Measurements from ENCODE around the gene HSPBAP1. TPM values are rescaled to one million over a fixed set of nuclear protein-coding genes. Genes with fewer than 3 reads are reported as not detected.
A peak's percentile ranks its signal among the peaks of the same experiment; 100 is the strongest.

Gene HSPBAP1, protein sequence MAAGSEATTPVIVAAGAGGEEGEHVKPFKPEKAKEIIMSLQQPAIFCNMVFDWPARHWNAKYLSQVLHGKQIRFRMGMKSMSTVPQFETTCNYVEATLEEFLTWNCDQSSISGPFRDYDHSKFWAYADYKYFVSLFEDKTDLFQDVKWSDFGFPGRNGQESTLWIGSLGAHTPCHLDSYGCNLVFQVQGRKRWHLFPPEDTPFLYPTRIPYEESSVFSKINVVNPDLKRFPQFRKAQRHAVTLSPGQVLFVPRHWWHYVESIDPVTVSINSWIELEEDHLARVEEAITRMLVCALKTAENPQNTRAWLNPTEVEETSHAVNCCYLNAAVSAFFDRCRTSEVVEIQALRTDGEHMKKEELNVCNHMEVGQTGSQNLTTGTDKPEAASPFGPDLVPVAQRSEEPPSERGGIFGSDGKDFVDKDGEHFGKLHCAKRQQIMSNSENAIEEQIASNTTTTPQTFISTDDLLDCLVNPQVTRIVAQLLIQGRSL
- 12.5 TPM for total RNA-seq
- 8.3 TPM for polyA plus RNA-seq (ENCODE audit: insufficient read depth, low read depth, low replicate concordance)
- long read RNA-seq, donor 1, result 0 reads
- long read RNA-seq, donor 2, partial matches to known transcripts, result 15 of 18 reads
- long read RNA-seq, donor 2, other reads (novel, unspliced or antisense), result 0 of 18 reads
- long read RNA-seq, donor 3, partial matches to known transcripts, result 0 of 3 reads
- long read RNA-seq, donor 3, other reads (novel, unspliced or antisense), result 0 of 3 reads
- long read RNA-seq, donor 4, partial matches to known transcripts, result 0 of 1 reads
- long read RNA-seq, donor 4, other reads (novel, unspliced or antisense), result 0 of 1 reads
- long read RNA-seq, donor 5, result 0 reads
- long read RNA-seq, donor 6, partial matches to known transcripts, result 0 of 3 reads
- long read RNA-seq, donor 6, other reads (novel, unspliced or antisense), result 0 of 3 reads
- long read RNA-seq, donor 7, transcript HSPBAP1-201 (8 exons, 1,953 nt), result major isoform, 10 of 16 reads
- long read RNA-seq, donor 7, partial matches to known transcripts, result 0 of 16 reads
- long read RNA-seq, donor 7, other reads (novel, unspliced or antisense), result 5 of 16 reads
- long read RNA-seq, donor 8, partial matches to known transcripts, result 0 of 3 reads
- long read RNA-seq, donor 8, other reads (novel, unspliced or antisense), result 0 of 3 reads
- long read RNA-seq, donor 9, result 0 reads
- long read RNA-seq, donor 10, partial matches to known transcripts, result 0 of 2 reads
- long read RNA-seq, donor 10, other reads (novel, unspliced or antisense), result 0 of 2 reads

DNA sequence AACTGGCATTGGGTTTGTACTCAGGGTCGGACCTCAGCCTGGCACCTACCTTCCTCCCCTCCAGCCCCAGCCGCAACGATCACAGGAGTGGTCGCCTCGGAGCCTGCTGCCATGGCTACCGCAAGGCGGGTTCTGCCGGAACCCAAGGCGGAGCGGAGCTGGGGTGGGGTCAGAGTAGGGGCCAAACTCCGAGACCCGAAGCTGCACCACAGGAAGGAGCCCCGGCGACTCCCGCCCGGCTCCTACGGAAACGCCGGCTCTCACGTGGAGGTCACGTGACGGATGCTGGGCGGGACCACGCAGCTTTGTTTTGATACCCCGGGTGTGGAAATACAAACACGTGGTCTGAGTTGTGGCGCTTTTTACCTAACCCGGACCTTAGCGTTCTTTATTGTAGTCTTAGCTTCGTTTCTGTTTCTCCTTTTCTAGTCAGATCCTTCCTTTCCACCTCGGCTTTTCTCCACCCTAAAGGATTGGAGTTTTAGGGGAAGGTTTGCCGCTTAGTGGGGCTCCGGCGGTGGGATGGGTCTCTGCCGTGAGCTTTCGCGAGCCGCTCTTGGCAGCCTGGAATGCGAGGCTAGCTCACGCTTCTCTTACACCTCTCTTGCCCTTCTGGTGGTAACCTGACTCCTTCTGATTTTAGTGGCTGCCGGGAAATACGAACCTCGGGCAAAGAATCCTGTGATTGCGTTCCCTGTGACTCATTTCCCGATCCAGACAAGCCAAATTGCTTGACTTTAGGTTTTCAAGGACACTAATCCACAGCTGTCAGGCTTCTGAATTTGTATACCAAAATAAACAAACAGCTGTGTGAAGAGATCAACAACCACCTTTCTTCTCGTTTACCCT, at the start of gene HSPBAP1:
Gene HSPBAP1 (minus strand): TSS at position 264 of the 849 bp plus-strand sequence. CDS start 151 bp downstream, at position 113.
- Histone ChIP-seq H3K9me3 (ENCODE audit: control insufficient read depth in 2 of 3, insufficient read depth in 1 of 3, low read length in 3 of 3) (no peaks in the 10 kb centered on the region), H3K36me3 (ENCODE audit: control insufficient read depth in 2 of 3, insufficient read depth in 3 of 3, low read length in 3 of 3) (no peaks in the 10 kb centered on the region)
- TF ChIP-seq, protein P1, sequence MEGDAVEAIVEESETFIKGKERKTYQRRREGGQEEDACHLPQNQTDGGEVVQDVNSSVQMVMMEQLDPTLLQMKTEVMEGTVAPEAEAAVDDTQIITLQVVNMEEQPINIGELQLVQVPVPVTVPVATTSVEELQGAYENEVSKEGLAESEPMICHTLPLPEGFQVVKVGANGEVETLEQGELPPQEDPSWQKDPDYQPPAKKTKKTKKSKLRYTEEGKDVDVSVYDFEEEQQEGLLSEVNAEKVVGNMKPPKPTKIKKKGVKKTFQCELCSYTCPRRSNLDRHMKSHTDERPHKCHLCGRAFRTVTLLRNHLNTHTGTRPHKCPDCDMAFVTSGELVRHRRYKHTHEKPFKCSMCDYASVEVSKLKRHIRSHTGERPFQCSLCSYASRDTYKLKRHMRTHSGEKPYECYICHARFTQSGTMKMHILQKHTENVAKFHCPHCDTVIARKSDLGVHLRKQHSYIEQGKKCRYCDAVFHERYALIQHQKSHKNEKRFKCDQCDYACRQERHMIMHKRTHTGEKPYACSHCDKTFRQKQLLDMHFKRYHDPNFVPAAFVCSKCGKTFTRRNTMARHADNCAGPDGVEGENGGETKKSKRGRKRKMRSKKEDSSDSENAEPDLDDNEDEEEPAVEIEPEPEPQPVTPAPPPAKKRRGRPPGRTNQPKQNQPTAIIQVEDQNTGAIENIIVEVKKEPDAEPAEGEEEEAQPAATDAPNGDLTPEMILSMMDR (IDR thresholded peaks at IDR 0.05; ENCODE audit: borderline replicate concordance, extremely low read depth, insufficient read depth), result no peak

DNA sequence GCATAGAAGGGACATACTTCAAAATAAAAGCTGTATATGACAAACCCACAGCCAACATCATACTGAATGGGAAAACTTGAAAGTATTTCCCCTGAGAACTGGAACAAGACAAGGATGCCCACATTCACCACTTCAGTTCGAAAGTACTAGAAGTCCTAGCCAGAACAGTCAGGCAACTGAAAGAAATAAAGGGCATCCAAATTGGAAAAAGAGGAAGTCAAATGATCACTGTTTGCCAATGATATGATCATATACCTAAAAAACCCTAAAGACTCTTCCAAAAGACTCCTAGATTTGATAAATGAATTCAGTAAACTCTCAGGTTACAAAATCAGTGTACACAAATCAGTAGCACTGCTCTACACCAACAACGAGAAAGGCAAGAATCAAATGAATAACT, 42.0 kb upstream of the HSPBAP1 start:
- no peak overlapping the region for H3K27ac ChIP-seq (ENCODE audit: low read depth in 2 of 2, low read length in 2 of 2)
- no peaks in the 10 kb centered on the region for H3K9me3 ChIP-seq (ENCODE audit: control insufficient read depth in 2 of 3, insufficient read depth in 1 of 3, low read length in 3 of 3)
- intact Hi-C loops (cut with DNase I), result no loop called here
- no peak overlapping the region for H3K4me3 ChIP-seq (ENCODE audit: low read length in 3 of 3)
- H3K27me3 ChIP-seq (ENCODE audit: control insufficient read depth, insufficient read depth, low read length), result no peaks in the 10 kb centered on the region
- FAIRE-seq (no peak), DNase-seq (no peak)
- peaks cover 0 to 6% (median 0%) of the 10 kb centered on the region in 3 donors for H3K36me3 ChIP-seq (ENCODE audit: control insufficient read depth in 2 of 3, insufficient read depth in 3 of 3, low read length in 3 of 3)
- H3K9ac ChIP-seq (ENCODE audit: low read length in 3 of 3), result no peak overlapping the region
- H3K4me1 ChIP-seq (ENCODE audit: control insufficient read depth in 2 of 3, insufficient read depth in 2 of 3, low read depth in 1 of 3, low read length in 3 of 3), result no peaks in the 10 kb centered on the region
- TF ChIP-seq, protein P1 (IDR thresholded peaks at IDR 0.05; ENCODE audit: borderline replicate concordance, extremely low read depth, insufficient read depth), result no peak

More for the DNA sequence above, at the start of gene HSPBAP1:
- peak within 1 kb of the TSS; percentile 74 to 86 (median 74) for H3K9ac ChIP-seq (ENCODE audit: low read length in 3 of 3)
- peak within 1 kb of the TSS; percentile 84 to 94 (median 88) for H3K4me3 ChIP-seq (ENCODE audit: low read length in 3 of 3)
- peaks cover 3 to 8% (median 6%) of the 10 kb centered on the region in 3 donors for H3K4me1 ChIP-seq (ENCODE audit: control insufficient read depth in 2 of 3, insufficient read depth in 2 of 3, low read depth in 1 of 3, low read length in 3 of 3)
- DNase-seq (peak; percentile 92 to 97 (median 96)), FAIRE-seq (no peak)
- peak within 1 kb of the TSS; percentile 91 to 98 for H3K27ac ChIP-seq (ENCODE audit: low read depth in 2 of 2, low read length in 2 of 2)
- no peaks in the 10 kb centered on the region for H3K27me3 ChIP-seq (ENCODE audit: control insufficient read depth, insufficient read depth, low read length)
- intact Hi-C loops (cut with DNase I), result no loop called here

DNA sequence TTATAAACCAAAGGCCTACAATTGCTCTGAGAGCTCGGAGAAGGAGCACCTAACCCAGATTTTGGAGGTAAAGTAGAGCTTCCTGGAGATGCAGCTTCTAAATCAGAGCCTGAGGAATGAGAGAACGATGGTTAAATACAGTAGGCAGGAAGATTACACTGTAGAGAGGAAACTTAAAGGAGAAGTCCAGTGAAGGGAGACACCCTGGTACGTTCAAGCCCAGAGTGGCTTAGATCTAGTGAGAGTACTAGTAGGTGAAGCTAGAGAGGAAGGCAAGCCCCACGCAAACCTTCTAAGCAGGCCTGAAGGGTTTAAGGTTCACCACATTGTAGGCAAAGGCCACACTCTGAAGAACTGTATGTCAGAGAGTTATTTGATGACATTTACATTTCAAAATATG, 34.6 kb upstream of the HSPBAP1 start:
- Histone ChIP-seq H3K4me1 (ENCODE audit: control insufficient read depth in 2 of 3, insufficient read depth in 2 of 3, low read depth in 1 of 3, low read length in 3 of 3) (no peaks in the 10 kb centered on the region), H3K27me3 (ENCODE audit: control insufficient read depth, insufficient read depth, low read length) (no peaks in the 10 kb centered on the region), H3K36me3 (ENCODE audit: control insufficient read depth in 2 of 3, insufficient read depth in 3 of 3, low read length in 3 of 3) (peaks cover 0 to 18% (median 7%) of the 10 kb centered on the region in 3 donors), H3K27ac (ENCODE audit: low read depth in 2 of 2, low read length in 2 of 2) (no peak overlapping the region), H3K4me3 (ENCODE audit: low read length in 3 of 3) (no peak overlapping the region), H3K9me3 (ENCODE audit: control insufficient read depth in 2 of 3, insufficient read depth in 1 of 3, low read length in 3 of 3) (no peaks in the 10 kb centered on the region), H3K9ac (ENCODE audit: low read length in 3 of 3) (no peak overlapping the region)
- DNase-seq (no peak), FAIRE-seq (no peak)
- TF ChIP-seq, protein P1 (IDR thresholded peaks at IDR 0.05; ENCODE audit: borderline replicate concordance, extremely low read depth, insufficient read depth), result no peak
- intact Hi-C loops (cut with DNase I), result no loop called here

Measured in kidney (tissue), 22 donors.